ENCODE data around the gene PLCB1. TPM values are rescaled to one million over a fixed set of nuclear protein-coding genes. Genes with fewer than 3 reads are reported as not detected.
A peak's percentile ranks its signal among the peaks of the same experiment; 100 is the strongest.

Gene PLCB1
- total and polyA plus RNA-seq, 2 experiments from 2014 or later: 6.7 to 20.5 TPM

DNA sequence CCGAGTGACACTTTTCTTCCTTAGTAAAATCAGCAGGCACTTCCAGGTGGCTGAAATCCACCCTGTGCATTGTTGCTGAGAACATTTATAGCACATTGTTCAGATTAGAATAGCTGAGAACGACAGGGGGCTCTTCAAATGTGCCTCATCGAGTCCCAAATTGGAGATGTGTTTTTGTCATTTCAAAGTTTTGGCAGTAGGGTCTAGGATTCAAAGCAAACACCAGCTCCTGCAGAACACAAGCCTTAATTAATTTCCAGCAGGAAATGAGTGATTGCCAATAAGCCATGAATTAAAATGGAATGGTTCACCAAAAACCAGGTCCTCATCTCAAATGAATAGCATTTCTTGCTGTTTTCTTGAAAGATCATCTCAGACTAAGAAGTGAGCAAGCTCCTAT lies 171.6 kb downstream of the PLCB1 start:
- DNase-seq (ENCODE audit: low spot score): no peak
- H3K4me3 ChIP-seq: no peak overlapping the region
- no peak overlapping the region for H3K4me2 ChIP-seq
- H3K27ac ChIP-seq: no peak overlapping the region
- H3K9me2 ChIP-seq (replicated peaks; ENCODE audit: insufficient read depth): no peaks in the 10 kb centered on the region
- no peak overlapping the region for H2AFZ ChIP-seq
- H3K27me3 ChIP-seq: no peaks in the 10 kb centered on the region
- TF ChIP-seq, protein P1, sequence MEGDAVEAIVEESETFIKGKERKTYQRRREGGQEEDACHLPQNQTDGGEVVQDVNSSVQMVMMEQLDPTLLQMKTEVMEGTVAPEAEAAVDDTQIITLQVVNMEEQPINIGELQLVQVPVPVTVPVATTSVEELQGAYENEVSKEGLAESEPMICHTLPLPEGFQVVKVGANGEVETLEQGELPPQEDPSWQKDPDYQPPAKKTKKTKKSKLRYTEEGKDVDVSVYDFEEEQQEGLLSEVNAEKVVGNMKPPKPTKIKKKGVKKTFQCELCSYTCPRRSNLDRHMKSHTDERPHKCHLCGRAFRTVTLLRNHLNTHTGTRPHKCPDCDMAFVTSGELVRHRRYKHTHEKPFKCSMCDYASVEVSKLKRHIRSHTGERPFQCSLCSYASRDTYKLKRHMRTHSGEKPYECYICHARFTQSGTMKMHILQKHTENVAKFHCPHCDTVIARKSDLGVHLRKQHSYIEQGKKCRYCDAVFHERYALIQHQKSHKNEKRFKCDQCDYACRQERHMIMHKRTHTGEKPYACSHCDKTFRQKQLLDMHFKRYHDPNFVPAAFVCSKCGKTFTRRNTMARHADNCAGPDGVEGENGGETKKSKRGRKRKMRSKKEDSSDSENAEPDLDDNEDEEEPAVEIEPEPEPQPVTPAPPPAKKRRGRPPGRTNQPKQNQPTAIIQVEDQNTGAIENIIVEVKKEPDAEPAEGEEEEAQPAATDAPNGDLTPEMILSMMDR (IDR thresholded peaks at IDR 0.05; ENCODE audit: poor library complexity): no peak
- TF ChIP-seq EZH2 (IDR thresholded peaks at IDR 0.05; ENCODE audit: borderline replicate concordance) (no peak), EZH2phosphoT487 (IDR thresholded peaks at IDR 0.05; ENCODE audit: low read depth, severe bottlenecking, unreplicated experiment) (no peak)
- H4K20me1 ChIP-seq (ENCODE audit: insufficient read depth, poor library complexity, severe bottlenecking): no peaks in the 10 kb centered on the region
- no peaks in the 10 kb centered on the region for H3K9me3 ChIP-seq (ENCODE audit: low read depth)
- H3K4me1 ChIP-seq (ENCODE audit: insufficient read depth): no peaks in the 10 kb centered on the region
- no peaks in the 10 kb centered on the region for H3K79me2 ChIP-seq
- 75% methylated on average over 3 of the region's 3 CpGs for WGBS (ENCODE audit: low lambda C conversion rate, missing lambda C conversion rate)
- H3K36me3 ChIP-seq (replicated peaks; ENCODE audit: insufficient read depth, low read depth): no peaks in the 10 kb centered on the region

DNA sequence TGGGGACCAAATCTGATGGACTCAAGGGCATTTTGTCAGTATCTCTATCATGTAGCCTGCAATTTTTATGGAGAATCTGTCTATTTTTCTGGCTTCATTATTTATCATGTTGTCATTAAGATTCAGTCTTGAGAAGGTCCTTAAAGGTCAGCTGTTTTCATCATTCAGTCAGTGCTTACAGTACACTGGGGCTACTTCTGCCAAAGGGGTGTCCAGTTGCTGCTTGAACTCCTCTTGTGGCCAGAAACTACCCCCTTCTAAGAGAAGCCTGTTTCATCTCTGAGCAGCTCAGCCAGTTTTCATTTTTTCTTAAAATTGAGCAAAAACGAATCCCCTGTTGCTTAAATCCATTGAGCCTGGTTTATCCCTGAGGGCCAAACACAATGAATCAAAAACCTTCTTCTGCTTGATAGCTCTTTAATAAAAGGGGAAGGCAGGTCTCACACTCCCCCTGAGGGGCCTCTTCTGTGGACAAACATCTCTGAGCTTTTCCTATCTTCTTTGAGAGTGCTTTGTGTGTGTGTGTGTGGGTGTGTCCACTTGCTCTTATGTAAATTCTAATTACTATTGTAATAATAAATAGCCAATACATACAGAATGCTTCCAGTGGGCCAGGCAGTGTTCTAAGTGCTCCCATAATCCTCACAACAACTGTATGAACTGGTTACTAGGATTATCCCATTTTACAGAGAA lies 172.2 kb downstream of the PLCB1 start:
- H3K4me2 ChIP-seq: no peak overlapping the region
- no peaks in the 10 kb centered on the region for H3K27me3 ChIP-seq
- H3K36me3 ChIP-seq (replicated peaks; ENCODE audit: insufficient read depth, low read depth): no peaks in the 10 kb centered on the region
- no peaks in the 10 kb centered on the region for H4K20me1 ChIP-seq (ENCODE audit: insufficient read depth, poor library complexity, severe bottlenecking)
- H3K4me1 ChIP-seq (ENCODE audit: insufficient read depth): no peaks in the 10 kb centered on the region
- H2AFZ ChIP-seq: no peak overlapping the region
- DNase-seq (ENCODE audit: low spot score): no peak
- TF ChIP-seq, protein P1 (IDR thresholded peaks at IDR 0.05; ENCODE audit: poor library complexity): no peak
- TF ChIP-seq EZH2 (IDR thresholded peaks at IDR 0.05; ENCODE audit: borderline replicate concordance) (no peak), EZH2phosphoT487 (IDR thresholded peaks at IDR 0.05; ENCODE audit: low read depth, severe bottlenecking, unreplicated experiment) (no peak)
- no peaks in the 10 kb centered on the region for H3K9me3 ChIP-seq (ENCODE audit: low read depth)
- no peaks in the 10 kb centered on the region for H3K9me2 ChIP-seq (replicated peaks; ENCODE audit: insufficient read depth)
- 41% methylated on average over 1 of the region's 1 CpG for WGBS (ENCODE audit: low lambda C conversion rate, missing lambda C conversion rate)
- H3K4me3 ChIP-seq: no peak overlapping the region
- no peak overlapping the region for H3K27ac ChIP-seq
- no peaks in the 10 kb centered on the region for H3K79me2 ChIP-seq

DNA sequence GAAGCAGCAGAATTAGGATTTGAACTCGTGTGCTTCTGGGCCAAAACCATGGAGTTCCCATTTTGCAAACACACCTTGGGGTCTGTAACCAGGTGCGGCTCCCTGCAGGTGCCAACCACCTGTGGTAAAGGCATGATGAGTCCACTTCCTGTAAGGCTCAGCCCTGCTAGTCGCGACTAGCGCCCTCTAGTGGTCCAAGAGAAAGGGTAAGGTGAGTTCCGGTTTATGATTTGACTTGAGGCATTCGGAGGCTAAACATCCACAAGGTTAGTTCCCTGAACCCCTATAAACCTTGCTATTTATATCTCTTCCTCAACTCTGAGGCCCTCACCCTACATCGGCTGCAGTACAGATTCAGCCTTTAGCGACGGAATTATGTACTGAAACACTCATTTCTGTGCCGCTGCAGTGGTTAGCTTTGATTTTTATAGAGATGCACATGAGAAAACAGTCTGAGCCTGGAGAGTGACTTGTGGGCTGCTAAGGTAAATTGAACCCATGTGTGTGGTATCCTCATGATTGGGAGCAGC lies 173.4 kb downstream of the PLCB1 start:
- DNase-seq (ENCODE audit: low spot score): peak; percentile 71
- WGBS (ENCODE audit: low lambda C conversion rate, missing lambda C conversion rate): 30% methylated on average over 11 of the region's 11 CpGs
- Histone ChIP-seq H3K9me3 (ENCODE audit: low read depth) (no peaks in the 10 kb centered on the region), H3K4me2 (peak overlapping the region; percentile 27), H4K20me1 (ENCODE audit: insufficient read depth, poor library complexity, severe bottlenecking) (no peaks in the 10 kb centered on the region), H3K79me2 (no peaks in the 10 kb centered on the region), H3K4me1 (ENCODE audit: insufficient read depth) (no peaks in the 10 kb centered on the region), H3K27ac (no peak overlapping the region), H2AFZ (no peak overlapping the region), H3K4me3 (no peak overlapping the region), H3K36me3 (replicated peaks; ENCODE audit: insufficient read depth, low read depth) (no peaks in the 10 kb centered on the region), H3K9me2 (replicated peaks; ENCODE audit: insufficient read depth) (no peaks in the 10 kb centered on the region), H3K27me3 (no peaks in the 10 kb centered on the region)
- TF ChIP-seq, protein P1 (IDR thresholded peaks at IDR 0.05; ENCODE audit: poor library complexity): peak; percentile 60
- no peak for TF ChIP-seq EZH2phosphoT487 (IDR thresholded peaks at IDR 0.05; ENCODE audit: low read depth, severe bottlenecking, unreplicated experiment)
- TF ChIP-seq EZH2 (IDR thresholded peaks at IDR 0.05; ENCODE audit: borderline replicate concordance): no peak

All from hepatocyte (in vitro differentiated cells).